Trophoblast cell (in vitro differentiated cells and primary cell): ENCODE results near the gene COL11A2.

ENCODE experiments used
- DNase-seq, 2 donors: peaks; one replicate each; pipeline ENCODE4 v3.0.0-alpha.2; 2016
- H2AFZ ChIP-seq: 2 replicates; pipeline ENCODE4 v1.6.1; 2013; ENCODE audit warnings: low read length, moderate library complexity, mild to moderate bottlenecking; ENCODE audit not compliant: insufficient read depth, poor library complexity
- H2AK5ac ChIP-seq: 2 replicates; pipeline ENCODE4 v1.6.1; 2013; ENCODE audit warnings: mild to moderate bottlenecking, low read length
- H2BK120ac ChIP-seq: 2 replicates; pipeline ENCODE4 v1.6.1; 2013; ENCODE audit warnings: low read length, mild to moderate bottlenecking, moderate library complexity; ENCODE audit not compliant: insufficient read depth, poor library complexity
- H2BK12ac ChIP-seq: 2 replicates; pipeline ENCODE4 v1.6.1; 2013; ENCODE audit warnings: mild to moderate bottlenecking, low read length, moderate library complexity
- H2BK5ac ChIP-seq: 2 replicates; pipeline ENCODE4 v1.6.1; 2013; ENCODE audit warnings: low read length, low read depth, moderate library complexity, mild to moderate bottlenecking; ENCODE audit not compliant: poor library complexity
- H3K14ac ChIP-seq: 2 replicates; pipeline ENCODE4 v1.6.1; 2013; ENCODE audit warnings: mild to moderate bottlenecking, low read length
- H3K18ac ChIP-seq: 2 replicates; pipeline ENCODE4 v1.6.1; 2013; ENCODE audit warnings: mild to moderate bottlenecking, low read length
- H3K23ac ChIP-seq: 2 replicates; pipeline ENCODE4 v1.6.1; 2013; ENCODE audit warnings: low read length
- H3K27ac ChIP-seq: 2 replicates; pipeline ENCODE4 v1.5.1; 2013; ENCODE audit warnings: low read depth, mild to moderate bottlenecking, inconsistent platforms, low read length, moderate library complexity
- H3K27me3 ChIP-seq: 2 replicates; pipeline ENCODE4 v1.6.1; 2013; ENCODE audit warnings: inconsistent platforms, mild to moderate bottlenecking, low read length, moderate library complexity; ENCODE audit not compliant: insufficient read depth
- H3K36me3 ChIP-seq, 2 experiments: 1 replicate in 1 of 2; 2 replicates in 1 of 2; pipeline ENCODE4 v1.6.1; 2013; ENCODE audit warnings: low read length in 2 of 2, mild to moderate bottlenecking in 2 of 2, moderate library complexity in 1 of 2; ENCODE audit not compliant: insufficient read depth in 2 of 2, control insufficient read depth in 1 of 2
- H3K4ac ChIP-seq: 2 replicates; pipeline ENCODE4 v1.6.1; 2013; ENCODE audit warnings: low read depth, mild to moderate bottlenecking, low read length, moderate library complexity
- H3K4me1 ChIP-seq, 2 experiments: 1 replicate in 1 of 2; 2 replicates in 1 of 2; pipeline ENCODE4 v1.6.1; 2013; ENCODE audit warnings: low read length in 2 of 2, mild to moderate bottlenecking in 2 of 2, moderate library complexity in 1 of 2; ENCODE audit not compliant: insufficient read depth in 2 of 2, control insufficient read depth in 1 of 2
- H3K4me2 ChIP-seq: 2 replicates; pipeline ENCODE4 v1.6.1; 2013; ENCODE audit warnings: inconsistent platforms, mild to moderate bottlenecking, low read length, moderate library complexity
- H3K4me3 ChIP-seq: 2 replicates; pipeline ENCODE4 v1.5.1; 2013; ENCODE audit warnings: mild to moderate bottlenecking, low read depth, low read length, inconsistent platforms
- H3K79me1 ChIP-seq: one replicate; pipeline ENCODE4 v1.6.1; 2013; ENCODE audit warnings: low read length
- H3K79me2 ChIP-seq: 2 replicates; pipeline ENCODE4 v1.6.1; 2013; ENCODE audit warnings: low read length, mild to moderate bottlenecking; ENCODE audit not compliant: control insufficient read depth, insufficient read depth, poor library complexity
- H3K9ac ChIP-seq: 2 replicates; pipeline ENCODE4 v1.6.1; 2013; ENCODE audit warnings: mild to moderate bottlenecking, low read length
- H3K9me3 ChIP-seq: 2 replicates; pipeline ENCODE4 v1.6.1; 2013; ENCODE audit warnings: low read depth, mild to moderate bottlenecking, control low read depth, inconsistent platforms, low read length; ENCODE audit not compliant: insufficient read depth
- H4K12ac ChIP-seq: 2 replicates; pipeline ENCODE4 v1.6.1; 2013; ENCODE audit warnings: low read depth, mild to moderate bottlenecking, low read length, moderate library complexity
- H4K8ac ChIP-seq: 2 replicates; pipeline ENCODE4 v1.6.1; 2013; ENCODE audit warnings: low read depth, mild to moderate bottlenecking, low read length, moderate library complexity
- H4K91ac ChIP-seq: one replicate; pipeline ENCODE4 v1.6.1; 2013; ENCODE audit warnings: low read depth, mild to moderate bottlenecking, low read length, moderate library complexity
- WGBS: extraction: QIAGEN DNeasy Blood & Tissue Kit; methylation state at CpG from one replicate; pipeline ENCODE4 v1.1.7; 2013; ENCODE audit warnings: missing lambda C conversion rate; ENCODE audit not compliant: insufficient read length, insufficient coverage; ENCODE audit errors: extremely low coverage; 5-methylcytosine and 5-hydroxymethylcytosine counted together

The COL11A2 gene

DNA sequence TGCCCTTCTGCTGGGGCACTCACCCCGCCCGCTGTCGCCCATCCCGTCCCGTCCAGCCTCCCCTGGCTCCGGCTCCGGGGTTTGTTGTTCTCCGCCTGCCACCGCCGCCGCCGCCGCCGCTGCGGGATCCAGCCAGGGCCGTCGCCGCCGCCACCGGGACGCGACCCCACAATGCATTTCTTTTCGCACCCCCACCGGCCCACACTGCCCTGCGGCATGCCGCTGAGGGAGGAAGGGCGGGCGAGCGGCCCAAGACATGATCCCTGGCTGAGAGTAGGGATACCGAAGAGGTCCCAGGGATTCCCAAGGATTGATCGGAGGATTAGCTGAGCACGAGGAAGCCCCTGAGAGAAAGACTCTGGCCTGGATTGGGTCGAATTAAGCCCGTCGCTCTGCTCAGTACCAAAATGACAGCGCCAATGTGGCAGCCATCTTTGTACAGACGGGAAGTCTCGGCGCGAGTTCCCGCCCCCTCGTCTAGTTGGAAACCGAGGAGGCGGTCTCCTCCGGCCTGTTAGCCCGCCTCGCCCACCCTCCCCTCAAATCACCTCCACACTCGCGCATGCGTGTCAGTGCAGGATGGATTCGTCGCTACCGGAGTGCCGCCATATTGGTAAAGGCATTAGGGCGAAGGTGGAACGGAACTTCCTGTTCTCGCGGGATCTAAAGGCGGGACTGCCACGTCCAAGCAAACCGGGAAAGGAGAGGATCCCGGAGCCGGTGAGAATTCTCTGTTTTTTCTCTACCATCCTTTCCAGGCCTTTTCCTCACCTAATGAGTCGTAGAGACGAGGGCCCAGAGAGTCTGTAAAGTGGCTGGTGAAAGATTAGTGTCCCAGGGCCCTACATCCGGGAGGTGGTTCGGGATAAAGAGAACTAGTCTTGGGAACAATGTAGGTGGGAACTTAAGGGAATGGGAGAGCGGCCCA lies 8.2 kb upstream of the COL11A2 start, which contains the start of the genes RXRB and SLC39A7:
Gene RXRB, minus strand, starts transcription at position 447 of the 928 bp plus-strand sequence. Its CDS starts 189 bp downstream, at position 258.
Gene SLC39A7, plus strand, starts transcription at position 649 of the 928 bp plus-strand sequence. CDS start 379 bp downstream, outside the sequence.
- no CpG with 5 or more reads among the region's 68 CpGs for WGBS
- Histone ChIP-seq H4K91ac (peak within 1 kb of the TSS; percentile 91), H2BK5ac (peak within 1 kb of the TSS; percentile 54)

DNA sequence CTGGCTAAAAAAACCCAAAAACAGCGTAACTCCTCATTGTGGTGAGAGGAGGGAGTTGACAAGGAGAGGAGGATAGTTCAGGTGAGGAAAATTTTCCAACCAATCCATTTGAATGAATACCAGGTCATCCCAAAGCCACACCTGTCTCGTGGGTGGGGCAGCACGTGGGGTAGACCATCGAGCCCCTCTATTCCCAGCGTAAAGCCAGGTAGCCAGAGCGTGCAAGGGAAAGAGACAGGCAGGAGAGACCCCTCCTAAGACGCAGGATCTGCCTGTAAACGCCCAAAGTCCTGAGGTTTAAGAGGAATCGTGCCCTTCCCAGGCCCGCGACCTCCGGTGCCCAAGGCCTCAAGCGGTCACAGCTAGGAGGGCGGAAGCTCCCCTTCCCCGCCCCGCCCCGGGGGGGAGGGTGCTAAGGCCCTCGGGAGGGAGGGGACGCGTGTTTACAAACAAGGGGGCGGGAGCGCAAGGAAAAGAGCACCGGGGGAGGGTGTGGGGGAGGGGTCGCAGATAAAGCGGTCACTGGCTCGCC lies 7.5 kb upstream of the COL11A2 start:
- H2BK120ac ChIP-seq: peak overlapping the region; percentile 33
- peak overlapping the region; percentile 85 for H3K14ac ChIP-seq
- H3K4ac ChIP-seq: no peak overlapping the region
- peak overlapping the region; percentile 90 for H3K4me2 ChIP-seq
- peaks cover 13% of the 10 kb centered on the region for H3K79me1 ChIP-seq
- no peak overlapping the region for H2AK5ac ChIP-seq
- no peak overlapping the region for H3K23ac ChIP-seq
- peaks cover 19% of the 10 kb centered on the region for H3K79me2 ChIP-seq
- peak; percentile 82 to 88 for DNase-seq
- H3K9me3 ChIP-seq: peaks cover 3% of the 10 kb centered on the region
- peak overlapping the region; percentile 65 for H3K9ac ChIP-seq
- H3K27me3 ChIP-seq: no peaks in the 10 kb centered on the region
- H2AFZ ChIP-seq: peak overlapping the region; percentile 51
- peak overlapping the region; percentile 88 for H4K91ac ChIP-seq
- H3K4me1 ChIP-seq: peaks cover 12 to 25% of the 10 kb centered on the region in 2 experiments
- WGBS: no CpG with 5 or more reads among the region's 26 CpGs
- no peak overlapping the region for H4K8ac ChIP-seq
- H2BK5ac ChIP-seq: no peak overlapping the region
- H3K18ac ChIP-seq: peak overlapping the region; percentile 95
- peaks cover 39 to 43% of the 10 kb centered on the region in 2 experiments for H3K36me3 ChIP-seq
- H4K12ac ChIP-seq: peak overlapping the region; percentile 23
- H3K4me3 ChIP-seq: peak overlapping the region; percentile 82
- H2BK12ac ChIP-seq: no peak overlapping the region
- H3K27ac ChIP-seq: peak overlapping the region; percentile 90

More for the DNA sequence above, 8.2 kb upstream of the COL11A2 start, which contains the start of the genes RXRB and SLC39A7:
- Histone ChIP-seq H3K79me1 (peaks cover 14% of the 10 kb centered on the region), H3K4me3 (peak within 1 kb of the TSS; percentile 82), H2AFZ (peak within 1 kb of the TSS; percentile 51), H3K4me1 (peaks cover 18 to 32% of the 10 kb centered on the region in 2 experiments), H4K12ac (peak within 1 kb of the TSS; percentile 55), H2AK5ac (peak within 1 kb of the TSS; percentile 65), H3K79me2 (peaks cover 20% of the 10 kb centered on the region), H3K4me2 (peak within 1 kb of the TSS; percentile 91), H3K9me3 (peaks cover 3% of the 10 kb centered on the region), H3K18ac (peak within 1 kb of the TSS; percentile 95), H3K14ac (peak within 1 kb of the TSS; percentile 85), H3K4ac (peak within 1 kb of the TSS; percentile 97), H3K27me3 (no peaks in the 10 kb centered on the region), H2BK12ac (peak within 1 kb of the TSS; percentile 44), H3K23ac (no peak within 1 kb of the TSS), H3K36me3 (peaks cover 32 to 36% of the 10 kb centered on the region in 2 experiments), H2BK120ac (peak within 1 kb of the TSS; percentile 60), H3K9ac (peak within 1 kb of the TSS; percentile 97), H4K8ac (peak within 1 kb of the TSS; percentile 80), H3K27ac (peak within 1 kb of the TSS; percentile 90)
- DNase-seq: peak; percentile 100

DNA sequence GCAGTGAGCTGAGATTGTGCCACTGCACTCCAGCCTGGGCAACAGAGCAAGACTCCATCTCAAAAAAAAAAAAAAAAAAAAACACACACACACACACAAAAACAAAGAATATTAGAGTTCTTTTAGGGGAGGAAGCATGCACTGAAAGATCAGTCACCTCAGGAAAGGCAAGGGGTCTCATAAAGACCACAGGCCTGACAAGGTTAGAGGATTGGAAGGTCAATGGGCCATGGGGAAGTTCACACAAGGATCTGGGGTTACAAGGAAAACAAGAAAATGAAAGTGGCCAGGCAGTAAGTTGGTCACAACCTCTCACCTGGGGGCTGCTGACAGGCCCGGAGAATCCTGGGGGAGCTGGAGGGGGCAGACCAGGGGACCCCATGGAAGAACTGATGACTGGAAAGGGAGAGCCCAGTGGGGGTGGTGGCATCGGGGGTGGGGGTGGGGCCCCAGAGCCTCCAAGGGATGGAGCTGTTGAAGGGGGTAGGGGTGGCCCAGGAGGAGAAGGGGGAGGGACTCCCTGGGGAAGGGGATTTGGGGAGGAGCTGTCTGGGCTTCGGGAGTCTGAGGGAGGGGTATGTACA lies 6.7 kb upstream of the COL11A2 start:
- Histone ChIP-seq H2BK120ac (no peak overlapping the region), H3K36me3 (peaks cover 43 to 44% of the 10 kb centered on the region in 2 experiments), H3K4me2 (peak overlapping the region; percentile 90), H3K14ac (no peak overlapping the region), H3K4me1 (peaks cover 12 to 20% of the 10 kb centered on the region in 2 experiments), H3K9ac (no peak overlapping the region), H2AK5ac (no peak overlapping the region), H2BK12ac (no peak overlapping the region), H4K91ac (no peak overlapping the region), H3K9me3 (peaks cover 3% of the 10 kb centered on the region), H3K27ac (no peak overlapping the region), H2BK5ac (no peak overlapping the region), H4K12ac (no peak overlapping the region), H4K8ac (no peak overlapping the region), H3K27me3 (no peaks in the 10 kb centered on the region), H3K4ac (no peak overlapping the region), H3K79me2 (peaks cover 17% of the 10 kb centered on the region), H2AFZ (no peak overlapping the region), H3K79me1 (peaks cover 11% of the 10 kb centered on the region), H3K23ac (no peak overlapping the region), H3K4me3 (no peak overlapping the region), H3K18ac (no peak overlapping the region)
- WGBS: no CpG with 5 or more reads among the region's 3 CpGs
- DNase-seq: no peak

- H3K27ac ChIP-seq: no peak overlapping the region
- H2AK5ac ChIP-seq: no peak overlapping the region
- no peak overlapping the region for H2AFZ ChIP-seq
- peaks cover 18% of the 10 kb centered on the region in 2 experiments for H3K4me1 ChIP-seq
- DNase-seq: no peak
- H3K4me2 ChIP-seq: no peak overlapping the region
- H4K8ac ChIP-seq: no peak overlapping the region
- H3K4me3 ChIP-seq: no peak overlapping the region
- no peak overlapping the region for H2BK12ac ChIP-seq
- no peak overlapping the region for H4K91ac ChIP-seq
- peaks cover 11% of the 10 kb centered on the region for H3K79me1 ChIP-seq
- H2BK5ac ChIP-seq: no peak overlapping the region
- H3K36me3 ChIP-seq: peaks cover 37 to 38% of the 10 kb centered on the region in 2 experiments
- H3K9me3 ChIP-seq: peaks cover 3% of the 10 kb centered on the region
- WGBS: no CpG with 5 or more reads among the region's 6 CpGs
- H3K18ac ChIP-seq: no peak overlapping the region
- H3K14ac ChIP-seq: no peak overlapping the region
- H3K23ac ChIP-seq: no peak overlapping the region
- H4K12ac ChIP-seq: no peak overlapping the region
- no peak overlapping the region for H2BK120ac ChIP-seq
- H3K4ac ChIP-seq: no peak overlapping the region
- no peak overlapping the region for H3K9ac ChIP-seq
- H3K79me2 ChIP-seq: peaks cover 17% of the 10 kb centered on the region
- H3K27me3 ChIP-seq: no peaks in the 10 kb centered on the region
Observed at GRCh38 chr6:33198159-33198852, 6.0 kb upstream of the COL11A2 start.
